MM.1S (cell line): ENCODE results near the gene ZMIZ2.

Source experiments
- CTCF ChIP-seq: fragments of 300-600 bp; sonication (generic); IDR thresholded peaks from 2 replicates; pipeline ENCODE4 v1.5.1; 2016; ENCODE audit warnings: antibody characterized with exemption, low read length, mixed read lengths
- EZH2 ChIP-seq: fragments of 300-600 bp; sonication (generic); optimal IDR thresholded peaks from 2 replicates; pipeline ENCODE3; 2017; ENCODE audit warnings: low read depth, mild to moderate bottlenecking, antibody characterized with exemption, low read length, mixed read lengths

GRCh38 chr7:44768628-44769371 lies 20.2 kb downstream of the ZMIZ2 start:
- TF ChIP-seq CTCF = no peak
- TF ChIP-seq EZH2 = no peak
